HG03103 (cell line): Measurements from ENCODE around the gene BIN1.
"Not testable (repeated sequence)": the region's sequence is repeated elsewhere in the genome, so short reads cannot be mapped to it uniquely, and the experiment has no call there.

Experiments
- ATAC-seq: cut with Tn5 transposase; IDR thresholded peaks from one replicate; pipeline ENCODE4 v1.9.1; 2021; ENCODE audit warnings: low read depth; ENCODE audit not compliant: unreplicated experiment

The BIN1 gene

DNA sequence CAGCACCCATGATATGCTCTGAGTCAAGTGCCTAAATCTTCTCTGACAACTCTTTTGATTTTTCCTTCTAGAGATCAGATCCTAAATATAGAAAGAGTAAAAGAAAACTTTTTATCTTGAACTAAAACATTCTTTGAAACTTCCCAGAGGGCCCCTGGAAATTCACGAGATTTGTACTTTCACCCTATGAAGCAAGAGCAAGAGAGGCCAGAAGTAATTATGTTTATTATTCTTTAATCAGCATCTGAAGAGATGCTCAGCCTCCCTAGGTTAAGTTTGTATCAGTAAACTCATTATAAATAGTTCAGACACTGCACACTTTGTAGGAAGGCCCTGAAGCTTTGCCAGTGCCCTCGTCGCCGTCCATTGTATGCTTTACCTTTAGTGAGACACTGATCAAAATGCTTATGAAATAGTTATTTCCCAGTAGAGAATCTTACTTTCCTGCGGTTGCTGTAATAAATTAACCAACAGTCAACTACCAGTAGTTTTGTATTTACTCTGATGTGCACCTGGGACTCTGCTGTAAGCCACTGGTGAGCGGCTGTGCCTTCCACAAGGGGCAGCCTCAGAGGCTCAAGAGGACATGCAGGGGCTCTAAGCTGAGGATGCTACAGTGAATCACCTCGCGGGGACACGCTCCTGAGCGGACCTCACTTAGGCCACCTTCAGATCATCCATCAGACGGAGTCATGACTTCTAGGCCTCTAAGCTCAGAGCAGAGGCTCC lies 71.9 kb downstream of the BIN1 start:
- ATAC-seq, result no peak

GRCh38 chr2:127034051-127034450 lies 72.9 kb downstream of the BIN1 start:
- ATAC-seq, result no peak

DNA sequence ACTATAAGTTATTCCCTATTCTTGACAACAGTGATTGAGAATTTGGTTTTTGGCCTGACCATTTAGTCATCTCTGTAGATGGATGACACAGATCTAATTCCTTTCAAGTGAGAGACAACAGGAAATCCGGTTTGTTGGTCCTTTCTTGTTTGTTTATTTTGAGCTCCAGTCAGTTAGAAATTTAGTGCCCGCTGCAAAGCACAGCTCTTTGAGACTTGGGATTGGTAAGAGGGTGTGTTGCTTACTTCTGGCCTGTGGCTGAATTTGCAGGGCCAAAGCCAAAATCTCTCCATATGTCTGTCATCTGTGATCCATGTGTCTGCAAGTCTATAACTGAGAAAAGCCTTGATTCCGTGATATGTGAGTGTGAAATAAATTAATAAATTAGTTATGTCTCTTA lies 74.3 kb downstream of the BIN1 start:
- no peak for ATAC-seq

DNA sequence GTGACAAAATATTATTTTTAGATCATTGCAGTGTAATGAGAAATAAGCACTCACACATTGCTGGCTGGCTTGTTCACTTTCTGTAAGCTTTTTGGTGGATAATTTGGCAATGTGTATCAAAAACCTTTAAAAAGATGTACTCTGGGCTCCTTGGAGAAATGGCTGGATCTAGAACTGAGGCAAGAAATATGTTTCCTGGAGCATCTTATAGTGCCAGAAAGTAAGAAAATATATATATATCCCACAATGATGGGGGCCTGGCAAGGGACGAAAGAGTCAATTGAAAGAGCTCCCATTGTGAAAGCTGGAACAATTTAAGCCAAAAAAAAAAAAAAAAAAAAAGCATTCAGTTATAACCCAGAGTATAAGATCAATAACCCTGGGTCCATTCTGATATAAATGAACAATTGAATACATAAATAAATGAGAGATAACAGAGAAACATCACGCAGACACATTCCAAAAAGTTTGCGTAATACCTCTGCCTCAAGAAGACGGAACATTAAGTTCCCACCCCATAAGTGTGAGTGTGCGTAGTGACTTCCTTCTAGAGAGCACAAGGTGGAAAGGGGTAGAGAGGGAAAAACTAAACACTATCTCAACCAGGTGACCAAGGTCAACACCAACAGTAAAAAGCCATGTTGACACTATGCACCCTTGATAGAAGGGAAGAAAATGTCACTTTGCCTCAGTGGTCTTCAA lies 77.5 kb downstream of the BIN1 start:
- ATAC-seq, result no peak

DNA sequence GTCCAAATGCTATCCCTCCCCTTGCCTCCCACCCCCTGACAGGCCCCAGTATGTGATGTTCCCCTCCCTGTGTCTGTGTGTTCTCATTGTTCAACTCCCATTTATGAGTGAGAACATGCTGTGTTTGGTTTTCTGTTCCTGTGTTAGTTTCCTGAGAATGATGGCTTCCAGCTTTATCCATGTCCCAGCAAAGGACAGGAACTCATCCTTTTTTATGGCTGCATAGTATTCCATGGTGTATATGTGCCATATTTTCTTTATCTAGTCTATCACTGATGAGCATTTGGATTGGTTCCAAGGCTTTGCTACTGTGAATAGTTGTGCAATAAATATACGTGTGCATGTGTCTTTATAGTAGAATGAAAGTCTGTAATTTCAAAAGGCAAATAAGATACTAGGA lies 78.2 kb downstream of the BIN1 start:
- not testable (repeated sequence) for ATAC-seq

DNA sequence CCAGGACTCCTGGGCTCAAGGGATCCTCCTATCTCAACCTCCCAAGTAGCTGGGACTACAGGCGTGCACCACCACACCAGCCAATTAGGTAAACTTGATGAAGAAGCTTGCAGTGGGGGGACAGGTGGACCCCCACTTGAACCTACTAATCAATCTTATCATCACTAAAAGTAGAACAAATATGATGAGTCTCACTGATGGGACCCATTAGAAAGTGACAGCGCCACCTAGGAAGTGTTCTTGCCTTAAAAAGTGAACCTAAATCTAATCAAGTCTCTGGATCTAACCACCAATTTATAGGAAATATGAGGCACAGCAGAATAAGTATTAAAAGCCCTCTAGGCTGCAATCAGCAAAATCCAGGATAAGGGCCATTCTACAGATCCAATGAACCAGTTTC lies 79.2 kb downstream of the BIN1 start:
- ATAC-seq, result no peak

- ATAC-seq, result peak; percentile 92
Measured at GRCh38 chr2:127025359-127026166, 81.4 kb downstream of the BIN1 start.

GRCh38 chr2:127024769-127025358 lies 82.1 kb downstream of the BIN1 start:
- ATAC-seq, result no peak

GRCh38 chr2:127023504-127023903 lies 83.5 kb downstream of the BIN1 start:
- no peak for ATAC-seq

DNA sequence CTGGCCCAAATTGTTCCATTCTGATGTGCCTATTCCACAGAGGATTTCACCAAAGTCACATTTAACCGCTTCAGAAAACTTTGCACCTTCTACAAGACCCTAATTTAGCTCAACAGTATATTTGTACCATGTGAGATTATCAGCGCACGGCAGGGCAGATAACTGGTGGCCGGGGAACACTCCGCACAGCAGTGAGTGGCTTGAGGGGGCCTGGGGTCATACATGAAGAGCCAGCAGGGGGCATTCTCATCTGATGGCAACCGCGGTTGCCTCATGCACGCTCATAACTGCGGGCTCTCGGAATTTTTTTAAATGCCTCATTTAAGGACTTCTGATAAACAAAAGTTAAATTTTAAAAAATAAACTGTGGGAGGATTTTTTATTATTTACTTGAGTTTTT lies 84.1 kb downstream of the BIN1 start:
- ATAC-seq, result no peak

GRCh38 chr2:127020536-127020935 lies 86.4 kb downstream of the BIN1 start:
- ATAC-seq, result no peak

- no peak for ATAC-seq
Measured at GRCh38 chr2:127017548-127017947, 89.4 kb downstream of the BIN1 start.

GRCh38 chr2:127016329-127016728 lies 90.6 kb downstream of the BIN1 start:
- no peak for ATAC-seq

GRCh38 chr2:127015106-127015910 lies 91.6 kb downstream of the BIN1 start:
- ATAC-seq, result no peak

DNA sequence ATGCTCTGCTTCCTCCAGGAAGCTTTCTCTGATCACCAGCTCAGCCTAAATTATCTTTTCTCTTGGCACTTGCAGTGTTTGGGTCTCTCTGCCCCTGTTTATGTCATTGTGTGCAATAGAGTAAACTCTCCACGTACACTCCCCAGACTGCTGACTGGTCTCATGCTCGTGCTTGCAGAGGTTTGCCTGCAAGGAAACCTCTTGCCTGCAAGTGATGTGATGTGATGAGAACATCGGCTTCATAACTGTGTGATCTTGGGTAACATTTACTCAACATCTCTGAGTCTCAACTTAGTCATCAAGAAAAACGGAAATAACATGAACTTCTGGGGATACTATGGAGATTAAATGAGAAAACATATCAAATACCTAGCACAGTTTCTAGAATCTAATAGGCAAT lies 92.3 kb downstream of the BIN1 start:
- no peak for ATAC-seq

- ATAC-seq, result no peak
Measured at GRCh38 chr2:127014224-127014623, 92.7 kb downstream of the BIN1 start.

- no peak for ATAC-seq
Measured at GRCh38 chr2:127012868-127013267, 94.1 kb downstream of the BIN1 start.

DNA sequence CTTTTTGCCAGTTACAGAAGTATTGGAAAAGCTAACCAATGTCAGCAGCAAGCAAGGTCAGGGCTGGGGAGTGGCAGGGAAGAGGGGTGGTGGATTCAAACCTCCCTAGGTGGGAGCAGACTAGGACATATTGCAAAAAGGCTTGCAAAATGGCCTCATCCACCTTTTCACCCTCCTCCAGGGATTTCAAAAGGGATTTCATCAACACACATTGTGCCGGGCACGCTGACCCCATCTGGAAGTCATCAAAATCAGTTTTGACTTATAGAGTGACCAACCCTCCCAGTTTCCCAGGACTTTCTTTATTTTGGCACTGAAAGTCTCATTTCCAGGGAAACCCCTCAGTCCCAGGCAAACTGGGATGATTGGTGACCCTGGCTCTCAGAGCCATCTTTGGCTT lies 94.7 kb downstream of the BIN1 start:
- no peak for ATAC-seq

GRCh38 chr2:127011796-127012195 lies 95.2 kb downstream of the BIN1 start:
- ATAC-seq, result no peak

GRCh38 chr2:127011231-127011661 lies 95.7 kb downstream of the BIN1 start:
- no peak for ATAC-seq
